ENCODE measurements around the gene GAS2. TPM values are rescaled to one million over a fixed set of nuclear protein-coding genes. Genes with fewer than 3 reads are reported as not detected.
A peak's percentile ranks its signal among the peaks of the same experiment; 100 is the strongest.

GAS2 gene
- total and polyA plus RNA-seq, 9 of the 15 experiments (the other 6 are each of a cell fraction or from before 2014, with no cell fraction given) = 0.77 to 1.9 (median 1.1) TPM

DNA sequence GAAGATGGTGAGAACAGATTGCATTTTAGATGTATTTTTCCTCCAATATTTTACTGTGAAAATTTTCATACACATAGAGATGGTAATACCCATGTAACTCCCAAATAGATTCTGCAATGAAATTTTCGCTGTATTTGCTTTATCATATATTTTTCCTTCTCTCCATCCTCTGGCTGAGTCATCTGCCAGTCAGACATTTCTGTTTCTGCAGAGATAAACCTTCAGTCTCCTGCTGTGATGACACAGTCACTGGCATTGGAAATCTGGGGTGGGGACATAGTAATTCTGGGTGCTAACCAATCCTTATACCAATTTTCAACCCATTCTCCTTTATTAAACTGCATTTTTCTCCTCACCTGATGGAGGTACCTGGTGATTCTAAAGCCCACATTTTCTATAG is 129.5 kb downstream of the GAS2 start (continued):
- TF ChIP-seq, protein P1, sequence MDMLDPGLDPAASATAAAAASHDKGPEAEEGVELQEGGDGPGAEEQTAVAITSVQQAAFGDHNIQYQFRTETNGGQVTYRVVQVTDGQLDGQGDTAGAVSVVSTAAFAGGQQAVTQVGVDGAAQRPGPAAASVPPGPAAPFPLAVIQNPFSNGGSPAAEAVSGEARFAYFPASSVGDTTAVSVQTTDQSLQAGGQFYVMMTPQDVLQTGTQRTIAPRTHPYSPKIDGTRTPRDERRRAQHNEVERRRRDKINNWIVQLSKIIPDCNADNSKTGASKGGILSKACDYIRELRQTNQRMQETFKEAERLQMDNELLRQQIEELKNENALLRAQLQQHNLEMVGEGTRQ (CRISPR knock-in tag; IDR thresholded peaks at IDR 0.05) = no peak
- peak; percentile 53; the same call in 1 of the 2 replicates for TF ChIP-seq STAT5A (IDR thresholded peaks at IDR 0.05; ENCODE audit: borderline replicate concordance, low read length)
- no peak for TF ChIP-seq DIDO1 (tag; IDR thresholded peaks at IDR 0.05; ENCODE audit: low read depth)
- TF ChIP-seq, protein P2, sequence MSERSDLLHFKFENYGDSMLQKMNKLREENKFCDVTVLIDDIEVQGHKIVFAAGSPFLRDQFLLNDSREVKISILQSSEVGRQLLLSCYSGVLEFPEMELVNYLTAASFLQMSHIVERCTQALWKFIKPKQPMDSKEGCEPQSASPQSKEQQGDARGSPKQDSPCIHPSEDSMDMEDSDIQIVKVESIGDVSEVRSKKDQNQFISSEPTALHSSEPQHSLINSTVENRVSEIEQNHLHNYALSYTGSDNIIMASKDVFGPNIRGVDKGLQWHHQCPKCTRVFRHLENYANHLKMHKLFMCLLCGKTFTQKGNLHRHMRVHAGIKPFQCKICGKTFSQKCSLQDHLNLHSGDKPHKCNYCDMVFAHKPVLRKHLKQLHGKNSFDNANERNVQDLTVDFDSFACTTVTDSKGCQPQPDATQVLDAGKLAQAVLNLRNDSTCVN (CRISPR knock-in tag; IDR thresholded peaks at IDR 0.05) = no peak
- TF ChIP-seq, protein P3, sequence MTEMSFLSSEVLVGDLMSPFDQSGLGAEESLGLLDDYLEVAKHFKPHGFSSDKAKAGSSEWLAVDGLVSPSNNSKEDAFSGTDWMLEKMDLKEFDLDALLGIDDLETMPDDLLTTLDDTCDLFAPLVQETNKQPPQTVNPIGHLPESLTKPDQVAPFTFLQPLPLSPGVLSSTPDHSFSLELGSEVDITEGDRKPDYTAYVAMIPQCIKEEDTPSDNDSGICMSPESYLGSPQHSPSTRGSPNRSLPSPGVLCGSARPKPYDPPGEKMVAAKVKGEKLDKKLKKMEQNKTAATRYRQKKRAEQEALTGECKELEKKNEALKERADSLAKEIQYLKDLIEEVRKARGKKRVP (CRISPR knock-in tag; IDR thresholded peaks at IDR 0.05) = no peak
- no peak for TF ChIP-seq ZNF584 (CRISPR knock-in tag; IDR thresholded peaks at IDR 0.05; ENCODE audit: low read depth)
- TF ChIP-seq CREB1 (IDR thresholded peaks at IDR 0.05) = no peak
- no peak for TF ChIP-seq CREB1 (CRISPR knock-in tag; IDR thresholded peaks at IDR 0.05)
- peak; percentile 88 for TF ChIP-seq SMARCE1 (IDR thresholded peaks at IDR 0.05)
- TF ChIP-seq MCM7 (IDR thresholded peaks at IDR 0.05) = no peak
- TF ChIP-seq DNMT1 (IDR thresholded peaks at IDR 0.05) = no peak
- TF ChIP-seq, protein P4, sequence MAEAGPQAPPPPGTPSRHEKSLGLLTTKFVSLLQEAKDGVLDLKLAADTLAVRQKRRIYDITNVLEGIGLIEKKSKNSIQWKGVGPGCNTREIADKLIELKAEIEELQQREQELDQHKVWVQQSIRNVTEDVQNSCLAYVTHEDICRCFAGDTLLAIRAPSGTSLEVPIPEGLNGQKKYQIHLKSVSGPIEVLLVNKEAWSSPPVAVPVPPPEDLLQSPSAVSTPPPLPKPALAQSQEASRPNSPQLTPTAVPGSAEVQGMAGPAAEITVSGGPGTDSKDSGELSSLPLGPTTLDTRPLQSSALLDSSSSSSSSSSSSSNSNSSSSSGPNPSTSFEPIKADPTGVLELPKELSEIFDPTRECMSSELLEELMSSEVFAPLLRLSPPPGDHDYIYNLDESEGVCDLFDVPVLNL (CRISPR knock-in tag; IDR thresholded peaks at IDR 0.05; ENCODE audit: low read depth) = no peak
- TF ChIP-seq MECOM (CRISPR knock-in tag; IDR thresholded peaks at IDR 0.05) = no peak
- no peak for TF ChIP-seq ATF1 (CRISPR knock-in tag; IDR thresholded peaks at IDR 0.05)
- TF ChIP-seq ATF1 (tag; IDR thresholded peaks at IDR 0.05) = peak; percentile 28; the same call in 1 of the 2 replicates
- TF ChIP-seq, protein P5, sequence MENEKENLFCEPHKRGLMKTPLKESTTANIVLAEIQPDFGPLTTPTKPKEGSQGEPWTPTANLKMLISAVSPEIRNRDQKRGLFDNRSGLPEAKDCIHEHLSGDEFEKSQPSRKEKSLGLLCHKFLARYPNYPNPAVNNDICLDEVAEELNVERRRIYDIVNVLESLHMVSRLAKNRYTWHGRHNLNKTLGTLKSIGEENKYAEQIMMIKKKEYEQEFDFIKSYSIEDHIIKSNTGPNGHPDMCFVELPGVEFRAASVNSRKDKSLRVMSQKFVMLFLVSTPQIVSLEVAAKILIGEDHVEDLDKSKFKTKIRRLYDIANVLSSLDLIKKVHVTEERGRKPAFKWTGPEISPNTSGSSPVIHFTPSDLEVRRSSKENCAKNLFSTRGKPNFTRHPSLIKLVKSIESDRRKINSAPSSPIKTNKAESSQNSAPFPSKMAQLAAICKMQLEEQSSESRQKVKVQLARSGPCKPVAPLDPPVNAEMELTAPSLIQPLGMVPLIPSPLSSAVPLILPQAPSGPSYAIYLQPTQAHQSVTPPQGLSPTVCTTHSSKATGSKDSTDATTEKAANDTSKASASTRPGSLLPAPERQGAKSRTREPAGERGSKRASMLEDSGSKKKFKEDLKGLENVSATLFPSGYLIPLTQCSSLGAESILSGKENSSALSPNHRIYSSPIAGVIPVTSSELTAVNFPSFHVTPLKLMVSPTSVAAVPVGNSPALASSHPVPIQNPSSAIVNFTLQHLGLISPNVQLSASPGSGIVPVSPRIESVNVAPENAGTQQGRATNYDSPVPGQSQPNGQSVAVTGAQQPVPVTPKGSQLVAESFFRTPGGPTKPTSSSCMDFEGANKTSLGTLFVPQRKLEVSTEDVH (IDR thresholded peaks at IDR 0.05; ENCODE audit: low read depth, partially characterized antibody) = no peak
- no peak for TF ChIP-seq ZNF146 (CRISPR knock-in tag; IDR thresholded peaks at IDR 0.05; ENCODE audit: unreplicated experiment)
- TF ChIP-seq YY1 (IDR thresholded peaks at IDR 0.05; ENCODE audit: borderline replicate concordance in 1 of 3, control insufficient read depth in 1 of 3, extremely low read depth in 1 of 3, insufficient read depth in 3 of 3, insufficient read length in 1 of 3, insufficient replicate concordance in 2 of 3, low read depth in 1 of 3, low read length in 2 of 3) = peak in 1 of 3 experiments; percentile 17
- peak; percentile 84 for TF ChIP-seq ZNF766 (CRISPR knock-in tag; conservative IDR thresholded peaks at IDR 0.05)

Measured in K562 (cell line).